Left kidney (tissue), 2 donors: Measurements from ENCODE around the gene OR6J1. TPM values are rescaled to one million over a fixed set of nuclear protein-coding genes. Genes with fewer than 3 reads are reported as not detected.
A peak's percentile ranks its signal among the peaks of the same experiment; 100 is the strongest.
"Not testable (repeated sequence)": the region's sequence is repeated elsewhere in the genome, so short reads cannot be mapped to it uniquely, and the experiment has no call there.

Source experiments
- DNase-seq: peaks from one replicate; pipeline ENCODE4 v3.0.0-alpha.2; 2013
- polyA plus RNA-seq: library from polyadenylated mRNA; unstranded; fragments of 120-200 nt; gene quantifications from one replicate; pipeline ENCODE4 v1.2.1, GENCODE V29; 2013; ENCODE audit not compliant: insufficient read length

The OR6J1 gene
- polyA plus RNA-seq, 1 donor = 0.32 TPM

DNA sequence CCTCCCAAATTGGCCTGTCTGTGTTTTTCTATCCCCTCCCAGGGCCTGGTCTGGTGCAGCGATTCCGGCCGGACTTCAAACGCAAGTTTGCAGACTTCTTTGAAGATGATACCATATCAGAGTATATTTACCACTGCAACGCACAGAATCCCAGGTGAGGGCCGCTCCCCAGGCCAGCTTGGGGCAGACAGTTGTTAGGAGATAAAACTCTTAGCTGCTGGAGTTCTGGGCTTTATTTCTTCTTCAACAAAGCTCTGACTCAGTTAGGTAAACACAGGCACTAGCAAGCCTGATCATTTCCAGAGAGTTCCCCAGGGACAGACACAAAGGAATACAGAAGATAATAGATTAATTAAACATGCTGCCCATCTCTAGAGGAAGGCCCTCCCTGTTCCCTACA lies 37.8 kb downstream of the OR6J1 start:
- DNase-seq = no peak

DNA sequence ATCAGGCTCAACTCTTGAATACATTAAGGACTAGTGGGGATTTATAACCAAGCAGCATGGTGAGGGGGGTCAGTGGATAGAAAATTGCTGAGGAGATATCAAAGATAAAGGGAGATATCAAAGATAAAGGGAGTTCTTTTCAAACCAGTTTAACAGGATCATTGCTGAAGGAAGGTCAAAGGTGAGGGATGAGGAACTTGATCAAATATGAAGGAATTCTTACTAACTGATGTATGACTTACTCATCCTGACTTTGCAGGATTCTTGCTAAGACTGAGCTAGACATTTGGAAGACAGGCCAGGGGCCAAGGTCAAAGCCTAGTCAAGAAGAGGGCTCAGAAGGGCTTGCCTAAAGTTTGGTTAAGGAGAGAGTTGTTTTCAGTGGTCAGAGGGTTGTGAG lies 41.3 kb downstream of the OR6J1 start:
- no peak for DNase-seq

DNA sequence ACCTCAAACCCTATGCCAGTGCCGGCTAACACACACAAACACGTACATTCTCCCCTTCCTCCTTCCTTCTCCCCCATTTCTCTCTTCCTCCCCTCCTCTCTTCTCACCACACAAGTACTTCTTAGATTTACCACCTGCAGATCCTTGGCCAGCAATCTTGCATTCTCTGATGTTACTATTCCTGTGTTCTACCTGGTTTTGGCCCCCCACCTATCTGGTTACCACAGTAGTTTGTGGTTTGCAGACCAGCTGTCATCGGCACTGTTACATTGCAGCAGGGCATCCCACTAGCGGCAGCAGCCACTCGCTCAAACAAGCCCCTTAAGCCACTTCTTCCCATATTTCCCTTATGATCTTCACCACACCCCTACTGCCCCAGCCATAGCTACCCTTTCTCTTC lies 42.2 kb downstream of the OR6J1 start:
- no peak for DNase-seq

DNA sequence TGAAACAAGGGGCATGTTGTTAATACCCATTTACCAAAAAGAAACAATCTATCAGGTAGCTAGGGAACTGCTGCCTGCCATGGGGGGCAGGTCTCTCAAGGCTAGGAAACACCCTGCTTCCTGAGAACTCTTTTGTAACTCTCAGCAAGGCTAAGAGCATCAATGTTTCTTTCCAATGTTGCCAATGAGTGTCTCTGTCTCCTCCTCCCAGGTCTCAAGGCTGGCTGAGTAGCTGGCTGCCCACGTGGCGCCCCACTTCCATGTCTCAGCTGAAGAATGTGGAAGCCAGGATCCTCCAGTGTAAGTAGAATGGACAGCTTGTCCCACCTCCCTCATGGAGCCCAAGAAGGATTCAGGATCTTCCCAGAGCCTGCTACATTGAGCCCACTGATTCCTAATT lies 42.7 kb downstream of the OR6J1 start:
- no peak for DNase-seq

DNA sequence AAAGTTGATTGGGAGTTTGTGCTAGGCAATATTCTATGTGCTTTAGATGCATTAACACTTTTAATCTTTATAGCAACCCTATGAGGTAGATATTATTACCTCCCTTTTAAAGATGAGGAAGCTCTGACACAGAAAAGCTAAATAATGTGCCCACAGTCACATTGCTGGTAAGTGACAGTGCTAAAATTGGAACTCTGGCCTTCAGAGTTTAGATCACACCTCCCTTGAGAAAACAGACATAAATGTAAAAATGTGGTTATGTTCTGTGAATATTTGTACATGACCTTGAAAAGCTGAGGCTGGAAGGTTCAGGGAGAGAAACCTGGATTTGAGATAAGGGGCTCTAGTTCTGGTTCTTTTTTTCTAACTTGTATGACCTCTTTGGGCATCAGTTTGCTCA lies 44.1 kb downstream of the OR6J1 start:
- DNase-seq = no peak

DNA sequence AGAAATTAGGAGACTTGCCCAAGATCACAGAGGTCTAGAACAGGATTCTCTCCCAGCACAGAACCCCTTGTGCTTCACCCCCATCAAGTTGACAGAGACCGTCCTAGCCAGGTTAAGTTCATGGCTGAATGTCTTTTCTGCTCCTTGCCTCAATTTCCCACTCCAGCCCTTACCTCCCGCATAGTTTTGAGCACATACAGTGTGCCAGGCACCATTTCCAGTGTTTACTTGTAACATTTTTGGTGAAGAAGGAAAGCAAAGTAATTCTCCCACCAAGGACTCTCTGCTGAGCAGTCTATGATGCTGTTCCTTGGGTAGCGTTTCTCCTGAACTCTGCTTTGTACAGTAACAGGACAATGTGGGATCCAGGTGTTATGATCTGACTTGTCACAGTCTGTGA lies 44.8 kb downstream of the OR6J1 start:
- DNase-seq = no peak

DNA sequence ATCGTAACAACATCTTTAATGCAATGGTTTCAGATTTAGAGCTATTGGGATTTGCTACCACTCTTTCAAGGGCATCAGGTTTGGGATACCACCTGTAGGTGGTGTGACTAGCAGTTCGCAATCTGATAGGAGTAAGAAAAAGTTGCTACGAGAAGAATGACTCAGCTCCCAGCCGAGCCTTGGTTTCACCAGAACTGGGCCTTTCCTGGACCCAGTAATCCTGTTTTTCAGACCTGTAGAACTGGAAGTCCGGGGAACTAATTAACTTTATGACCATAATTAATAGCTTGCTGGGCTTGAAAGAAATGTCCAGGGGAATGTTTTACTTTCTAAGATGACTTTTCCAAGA lies 45.3 kb downstream of the OR6J1 start:
- no peak for DNase-seq

DNA sequence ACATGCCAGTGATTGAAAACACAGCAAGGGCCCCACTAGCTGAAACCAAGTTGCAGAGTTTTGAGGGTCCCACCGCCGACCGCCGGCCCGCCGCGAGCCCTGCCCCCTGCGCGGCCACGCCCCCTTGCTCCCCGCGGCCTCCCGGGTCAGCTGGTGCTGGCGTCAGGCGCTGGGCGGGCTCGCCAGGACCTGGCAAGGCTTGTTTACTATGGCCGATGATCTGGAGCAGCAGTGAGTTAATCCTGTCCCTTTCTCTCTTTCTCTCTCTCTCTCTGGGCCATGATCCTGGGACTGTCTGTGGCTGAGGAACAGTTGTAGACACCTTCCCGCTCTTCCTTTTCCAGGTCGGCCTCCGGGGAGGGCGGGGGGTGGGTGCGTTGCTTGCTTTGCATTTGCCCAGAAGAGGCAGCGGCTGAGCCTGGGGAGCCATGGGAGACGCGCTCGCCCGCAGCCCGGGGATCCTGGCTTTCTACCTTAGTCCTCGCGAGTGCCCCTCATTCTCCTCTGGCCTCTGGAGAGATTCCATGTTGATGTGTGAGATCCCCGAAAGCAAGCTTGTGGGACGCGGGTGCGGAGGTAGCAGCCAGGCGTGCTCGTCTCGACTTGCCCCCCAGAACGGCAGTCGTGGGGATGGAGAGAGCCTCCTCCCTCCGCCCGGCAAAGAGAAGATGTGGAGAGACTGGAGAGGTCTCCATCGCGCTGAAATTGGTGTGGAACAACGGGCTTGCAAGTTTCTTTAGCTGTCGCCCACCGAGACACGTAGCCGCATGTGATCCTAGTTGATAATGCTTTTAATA lies 45.9 kb downstream of the OR6J1 start, which contains the start of gene ABHD4:
ABHD4 (plus strand) TSS at position 202 of the 797 bp plus-strand sequence; CDS start at position 209, 7 bp downstream.
- DNase-seq = peak; percentile 80

DNA sequence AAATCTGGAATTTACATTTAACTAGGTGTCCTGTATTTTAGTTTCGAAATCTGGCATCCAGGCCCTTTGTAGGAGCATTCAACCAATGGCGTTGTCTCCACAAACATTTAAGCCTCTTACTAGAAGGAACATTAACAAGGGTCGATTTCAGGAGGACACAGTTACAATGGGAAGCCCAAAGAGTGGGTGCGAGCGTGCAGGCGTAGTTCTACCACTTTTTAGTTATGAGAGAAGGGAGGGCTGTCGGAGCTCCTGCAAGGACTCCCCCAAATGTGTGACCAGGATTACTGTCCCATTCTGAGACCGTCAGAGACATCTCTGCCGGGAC lies 46.4 kb downstream of the OR6J1 start:
- DNase-seq = no peak

DNA sequence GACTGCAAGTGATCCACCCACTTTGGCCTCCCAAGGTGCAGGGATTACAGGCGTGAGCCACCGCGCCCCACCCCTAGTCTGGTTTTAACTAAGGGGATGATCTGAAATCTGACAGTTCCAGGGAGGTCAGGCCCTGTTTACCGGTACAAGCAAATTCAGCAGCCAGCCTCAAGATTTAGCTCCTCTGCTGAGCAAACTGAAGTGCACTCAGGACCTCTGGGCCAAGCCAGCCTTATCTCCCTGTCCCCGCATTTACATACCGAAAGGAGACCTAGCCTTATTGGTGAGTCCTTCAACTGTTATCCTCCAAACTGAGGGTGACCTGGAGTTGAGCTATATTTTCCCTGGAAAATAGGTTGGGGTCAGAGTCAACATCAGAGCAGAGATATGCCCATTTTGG lies 46.9 kb downstream of the OR6J1 start:
- DNase-seq = no peak

DNA sequence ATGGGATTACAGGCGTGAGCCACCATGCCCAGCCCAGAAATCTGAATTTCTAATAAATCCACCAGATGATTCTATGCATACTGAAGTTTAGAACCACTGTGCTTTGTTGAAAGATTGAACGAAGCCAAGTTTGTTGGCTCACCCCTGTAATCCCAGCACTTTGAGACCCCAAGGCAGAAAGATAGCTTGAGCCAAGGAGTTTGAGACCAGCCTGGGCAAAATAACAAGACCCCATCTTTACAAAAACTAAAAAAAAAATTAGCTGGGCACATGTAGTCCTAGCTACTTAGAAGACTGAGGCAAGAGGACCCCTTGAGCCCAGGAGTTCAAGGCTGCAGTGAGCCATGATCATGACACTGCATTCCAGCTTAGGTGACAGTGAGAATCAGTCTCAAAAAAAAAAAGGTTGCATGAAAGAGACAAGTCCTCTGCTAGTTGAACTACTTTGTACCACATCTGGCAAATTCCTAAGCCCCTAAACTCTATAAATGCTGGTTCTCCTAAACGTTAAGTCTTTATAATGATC lies 47.7 kb downstream of the OR6J1 start:
- DNase-seq = no peak

DNA sequence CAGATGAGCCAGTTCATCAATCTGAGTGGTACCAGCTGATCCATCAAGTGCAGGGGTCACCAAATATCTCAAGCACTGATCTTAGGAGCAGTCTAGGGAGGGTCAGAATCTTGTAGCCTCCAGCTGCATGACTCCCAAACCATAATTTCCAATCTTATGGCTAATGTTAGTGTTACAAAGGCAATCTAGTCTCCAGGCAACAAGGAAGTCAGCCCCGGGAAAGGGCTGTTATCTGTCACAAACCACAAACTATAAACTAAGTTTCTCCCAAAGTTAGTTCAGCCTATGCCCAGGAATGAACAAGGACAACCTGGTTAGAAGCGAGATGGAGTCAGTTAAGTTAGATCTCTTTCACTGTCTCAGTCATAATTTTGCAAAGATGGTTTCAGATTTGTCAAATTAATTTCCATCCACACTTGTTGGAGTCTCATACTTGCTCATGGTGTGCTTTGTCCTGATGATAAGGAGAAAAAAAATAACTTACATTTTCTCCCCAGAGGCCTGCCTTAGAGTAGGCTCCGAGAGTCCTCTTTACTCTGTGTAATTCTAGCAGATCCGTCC lies 49.9 kb downstream of the OR6J1 start:
- no peak for DNase-seq

DNA sequence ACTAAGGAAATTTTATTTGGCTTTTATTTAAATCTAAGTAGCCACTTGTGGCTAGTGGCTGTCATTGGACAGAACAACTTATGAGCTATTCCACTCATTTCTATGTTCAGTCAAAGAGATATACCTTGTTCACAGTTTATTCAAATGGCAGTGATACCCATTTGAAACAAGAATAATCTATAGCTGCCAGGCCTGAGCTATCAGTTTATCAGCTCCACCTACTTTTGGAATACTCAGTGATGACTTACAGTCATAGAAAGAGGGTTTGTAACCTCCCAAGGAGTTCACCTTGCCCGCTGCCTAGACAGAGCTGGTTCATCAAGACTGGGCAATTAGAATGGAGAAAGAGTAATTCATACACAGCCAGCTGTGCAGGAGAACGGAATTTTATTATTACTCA lies 50.6 kb downstream of the OR6J1 start:
- DNase-seq = no peak

DNA sequence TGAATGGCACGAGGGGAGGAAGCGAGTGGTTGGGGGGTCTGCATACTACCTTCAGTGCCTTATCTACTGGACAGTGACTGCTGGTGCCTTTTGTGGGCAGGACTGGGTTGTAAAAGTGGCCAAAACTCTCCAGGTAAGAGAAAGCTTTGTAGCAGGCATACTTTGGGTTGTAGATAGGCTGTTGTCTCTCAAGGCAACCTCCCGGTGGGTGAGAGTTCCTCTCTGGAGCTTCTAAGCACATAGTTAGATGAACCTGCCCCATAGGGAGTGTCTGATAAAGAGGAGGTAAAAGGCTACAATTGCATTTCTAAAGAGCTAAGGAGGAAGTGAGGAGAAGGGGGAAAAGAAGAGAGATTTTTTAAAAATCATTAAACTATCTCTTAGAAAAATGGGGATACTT lies 51.0 kb downstream of the OR6J1 start:
- DNase-seq = no peak

DNA sequence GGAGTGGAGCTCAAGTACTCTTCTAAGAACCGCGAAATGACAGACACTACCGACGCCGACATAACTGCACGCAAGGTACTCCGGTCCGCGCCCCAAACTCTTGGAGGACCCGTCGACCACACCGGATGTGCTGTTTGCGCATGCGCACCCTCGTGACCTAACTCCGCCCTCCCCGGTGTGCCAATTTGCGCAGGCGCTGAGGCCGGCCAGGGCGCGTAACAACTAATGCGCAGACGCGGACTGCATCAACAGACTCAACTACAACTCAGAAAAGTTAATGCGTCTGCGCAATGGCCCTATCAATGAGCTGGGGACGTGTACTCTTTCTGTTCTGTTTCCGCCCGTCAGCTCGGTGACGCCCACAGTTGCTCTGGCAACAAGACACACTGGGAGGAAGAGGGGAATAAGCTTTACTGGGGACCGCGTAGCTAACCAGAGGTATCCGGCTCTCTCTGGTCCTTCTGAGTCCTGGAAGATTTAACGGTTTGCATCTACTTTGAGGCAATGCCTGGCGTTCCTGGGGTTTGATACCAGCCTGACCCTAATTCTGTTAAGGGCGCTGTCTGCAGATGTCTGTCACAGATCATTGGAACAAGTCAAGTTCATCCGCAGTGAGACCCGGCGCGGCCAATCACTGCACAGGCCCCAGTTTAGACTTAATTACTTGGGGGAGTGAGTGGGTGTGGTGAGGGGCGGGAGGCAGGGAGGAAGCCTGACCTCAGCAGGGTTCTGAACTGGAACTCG lies 54.9 kb downstream of the OR6J1 start, which contains the start of gene DAD1:
DAD1 (minus strand) TSS at position 129 of the 744 bp plus-strand sequence; CDS start at position 62, 67 bp downstream.
- DNase-seq = peak; percentile 100

DNA sequence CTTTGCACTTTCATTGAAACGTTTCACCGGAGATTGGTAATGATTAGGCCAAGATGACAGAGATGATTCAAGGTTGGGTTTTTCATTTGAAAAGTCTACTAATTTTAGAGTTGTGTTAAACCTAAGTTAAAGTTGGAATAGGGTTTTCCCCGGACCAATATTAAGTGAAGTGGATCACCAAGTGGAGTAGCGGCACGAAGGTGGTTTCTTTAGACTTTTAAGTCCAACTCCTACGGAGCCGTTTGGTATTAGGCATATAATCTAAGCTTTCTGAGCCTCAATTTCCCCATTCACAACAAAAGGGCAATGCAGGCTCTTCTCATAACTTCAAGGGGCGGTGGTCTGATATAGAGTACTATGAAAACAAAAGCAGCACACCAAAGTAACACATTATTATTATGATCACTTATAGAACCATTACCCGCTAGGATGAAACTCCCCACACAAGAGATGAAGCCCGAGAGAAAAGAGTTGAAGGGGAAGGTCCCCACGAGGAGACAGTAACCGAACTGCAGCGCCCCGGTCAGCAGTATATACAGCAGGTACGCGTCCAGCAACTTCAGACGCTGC lies 55.5 kb downstream of the OR6J1 start:
- no peak for DNase-seq

DNA sequence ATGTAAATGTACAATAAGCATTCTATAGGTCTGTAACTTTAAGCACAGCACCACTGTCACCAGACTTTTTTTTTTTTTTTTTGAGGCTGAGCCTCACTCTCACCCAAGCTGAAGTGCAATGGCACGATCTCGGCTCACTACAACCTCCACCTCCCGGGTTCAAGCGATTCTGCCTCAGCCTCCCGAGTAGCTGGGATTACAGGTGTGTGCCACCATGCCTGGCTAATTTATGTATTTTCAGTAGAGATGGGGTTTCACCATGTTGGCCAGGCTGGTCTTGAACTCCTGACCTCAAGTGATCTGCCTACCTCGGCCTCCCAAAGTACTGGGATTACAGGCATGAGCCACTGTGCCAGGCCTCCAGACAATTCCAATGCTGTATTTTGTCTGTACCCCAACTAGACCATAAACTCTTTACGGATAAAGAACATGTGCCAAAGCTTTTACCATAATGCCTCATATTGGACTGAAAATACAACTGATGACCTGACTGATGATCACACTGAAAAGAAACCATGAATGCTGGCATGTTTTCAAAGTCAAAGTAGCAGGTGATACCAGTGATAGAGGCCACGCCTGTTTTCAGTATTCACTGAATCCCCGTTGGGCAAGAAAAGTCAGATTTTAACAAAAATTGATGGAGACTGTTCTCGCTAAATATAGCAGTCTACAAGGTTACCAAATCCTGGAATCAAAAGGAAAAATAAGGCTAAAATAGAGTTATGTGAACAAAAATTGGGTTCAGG lies 56.3 kb downstream of the OR6J1 start:
- not testable (repeated sequence) for DNase-seq

DNA sequence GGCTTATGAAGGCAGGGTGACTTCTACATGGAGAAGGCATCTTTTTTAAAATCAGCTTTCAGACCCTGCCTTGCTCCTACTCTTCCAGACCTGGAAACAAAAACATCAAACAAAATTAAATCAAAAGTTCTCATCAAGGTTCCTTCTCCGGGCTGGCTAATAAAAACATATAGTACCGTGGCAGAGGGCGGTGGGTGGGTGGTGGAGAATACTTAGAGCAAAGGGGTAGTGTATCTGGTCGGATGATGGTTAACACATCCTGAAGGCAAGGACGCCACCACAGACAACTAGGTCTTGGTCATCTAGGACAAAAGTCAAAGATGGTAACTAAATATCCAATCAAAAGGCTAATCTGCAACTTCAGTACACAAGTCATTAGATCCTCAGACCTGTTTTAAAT lies 56.9 kb downstream of the OR6J1 start:
- no peak for DNase-seq

DNA sequence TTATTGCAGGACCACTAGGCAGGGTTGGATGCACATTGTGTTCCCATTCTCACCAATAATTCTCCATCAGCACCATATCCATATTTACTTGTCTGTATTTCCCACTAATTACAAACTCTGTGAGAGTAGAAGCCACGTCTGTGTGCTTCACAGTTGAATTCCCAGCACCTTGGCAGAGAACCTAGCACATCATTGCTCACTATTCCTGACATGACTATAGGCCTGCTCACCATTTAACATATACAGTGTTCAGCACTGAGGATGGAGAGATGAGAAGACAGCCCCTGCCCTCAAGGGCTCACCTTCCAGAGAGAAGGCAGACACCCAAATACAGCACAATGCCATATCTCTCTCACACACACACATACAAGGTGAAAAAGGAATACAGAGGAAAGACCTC lies 60.2 kb downstream of the OR6J1 start:
- DNase-seq = no peak
